Fibroblast of lung (primary cell): ENCODE measurements around the gene TRANK1.

Source experiments
- EZH2 ChIP-seq: IDR thresholded peaks from 2 replicates; pipeline ENCODE4 v1.5.1; 2012; ENCODE audit warnings: low read length, control low read depth, mild to moderate bottlenecking; ENCODE audit errors: missing control alignments
- TF ChIP-seq, protein P1 (sequence below), 2 donors: IDR thresholded peaks in 1 of 2; conservative IDR thresholded peaks in 1 of 2; 1 replicate in 1 of 2; 2 replicates in 1 of 2; pipeline ENCODE4 v1.5.1; 2011 to 2012; ENCODE audit warnings: low read length in 2 of 2, control low read depth in 1 of 2, inconsistent platforms in 1 of 2, low read depth in 1 of 2, mild to moderate bottlenecking in 1 of 2

DNA sequence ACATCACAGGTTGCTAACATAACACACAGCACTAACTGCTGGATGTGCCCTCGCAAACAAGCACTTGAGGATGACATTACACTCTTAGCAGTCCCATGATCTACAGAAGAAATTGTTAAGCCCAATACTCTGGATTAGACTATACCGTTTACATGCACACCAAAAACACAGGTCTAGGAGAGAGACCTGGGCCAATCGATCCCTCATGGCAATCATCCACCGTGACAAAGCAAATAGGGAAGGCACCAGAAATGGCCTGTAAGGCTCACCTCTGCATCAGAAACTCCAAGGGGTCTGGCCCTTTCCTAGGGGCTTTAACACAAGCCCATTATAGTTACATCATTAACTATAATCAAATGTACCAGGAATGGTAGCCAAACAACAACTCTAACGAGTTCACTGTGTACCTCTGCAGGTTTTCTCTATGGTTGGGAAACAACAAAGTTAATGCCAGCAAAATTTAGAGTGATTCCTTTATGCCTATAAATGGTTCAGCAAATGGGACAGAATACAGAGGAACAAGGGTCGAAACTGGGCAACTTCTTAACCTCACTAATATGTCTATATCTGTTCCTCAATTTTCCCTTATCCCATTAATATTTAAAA, 18.5 kb downstream of the TRANK1 start:
- TF ChIP-seq, protein P1, sequence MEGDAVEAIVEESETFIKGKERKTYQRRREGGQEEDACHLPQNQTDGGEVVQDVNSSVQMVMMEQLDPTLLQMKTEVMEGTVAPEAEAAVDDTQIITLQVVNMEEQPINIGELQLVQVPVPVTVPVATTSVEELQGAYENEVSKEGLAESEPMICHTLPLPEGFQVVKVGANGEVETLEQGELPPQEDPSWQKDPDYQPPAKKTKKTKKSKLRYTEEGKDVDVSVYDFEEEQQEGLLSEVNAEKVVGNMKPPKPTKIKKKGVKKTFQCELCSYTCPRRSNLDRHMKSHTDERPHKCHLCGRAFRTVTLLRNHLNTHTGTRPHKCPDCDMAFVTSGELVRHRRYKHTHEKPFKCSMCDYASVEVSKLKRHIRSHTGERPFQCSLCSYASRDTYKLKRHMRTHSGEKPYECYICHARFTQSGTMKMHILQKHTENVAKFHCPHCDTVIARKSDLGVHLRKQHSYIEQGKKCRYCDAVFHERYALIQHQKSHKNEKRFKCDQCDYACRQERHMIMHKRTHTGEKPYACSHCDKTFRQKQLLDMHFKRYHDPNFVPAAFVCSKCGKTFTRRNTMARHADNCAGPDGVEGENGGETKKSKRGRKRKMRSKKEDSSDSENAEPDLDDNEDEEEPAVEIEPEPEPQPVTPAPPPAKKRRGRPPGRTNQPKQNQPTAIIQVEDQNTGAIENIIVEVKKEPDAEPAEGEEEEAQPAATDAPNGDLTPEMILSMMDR (conservative IDR thresholded peaks at IDR 0.05 in 1 of 2, IDR thresholded peaks at IDR 0.05 in 1 of 2; ENCODE audit: low read depth in 1 of 2, low read length in 2 of 2), result no peak
- TF ChIP-seq EZH2, result no peak
